NOMO-1 (cell line): ENCODE results near the gene KLF14.
"Not testable (repeated sequence)": the region's sequence is repeated elsewhere in the genome, so short reads cannot be mapped to it uniquely, and the experiment has no call there.

Source experiments
- DNase-seq, 2 experiments: peaks; one replicate each; lab custom pipeline; 2025; ENCODE audit not compliant: unreplicated experiment in 2 of 2; lab: John Stamatoyannopoulos, UW

Gene KLF14

GRCh38 chr7:130721486-130722277, 12.3 kb downstream of the KLF14 start:
- DNase-seq = peak in 1 of 2 experiments; percentile 10

- no peak for DNase-seq
Observed at GRCh38 chr7:130719541-130719940, 14.5 kb downstream of the KLF14 start.

GRCh38 chr7:130712416-130712815, 21.6 kb downstream of the KLF14 start:
- DNase-seq = no peak

- DNase-seq = no peak
Observed at GRCh38 chr7:130708766-130709165, 25.2 kb downstream of the KLF14 start.

- no peak for DNase-seq
Observed at GRCh38 chr7:130708001-130708400, 26.0 kb downstream of the KLF14 start.

GRCh38 chr7:130703851-130704250, 30.2 kb downstream of the KLF14 start:
- peak in 1 of 2 experiments; percentile 10 for DNase-seq

GRCh38 chr7:130701650-130702049, 32.4 kb downstream of the KLF14 start:
- no peak for DNase-seq

- no peak for DNase-seq
Observed at GRCh38 chr7:130700760-130701159, 33.2 kb downstream of the KLF14 start.

- DNase-seq = no peak
Observed at GRCh38 chr7:130699686-130700085, 34.3 kb downstream of the KLF14 start.

- no peak for DNase-seq
Observed at GRCh38 chr7:130697820-130698219, 36.2 kb downstream of the KLF14 start.

GRCh38 chr7:130695840-130696239, 38.2 kb downstream of the KLF14 start:
- DNase-seq = no peak

- DNase-seq = not testable (repeated sequence)
Observed at GRCh38 chr7:130692396-130692795, 41.6 kb downstream of the KLF14 start.

GRCh38 chr7:130689683-130690082, 44.3 kb downstream of the KLF14 start:
- no peak for DNase-seq

GRCh38 chr7:130683026-130683425, 51.0 kb downstream of the KLF14 start:
- DNase-seq = no peak
